ENCODE measurements around the gene ZFPL1.
"Not testable (repeated sequence)": the region's sequence is repeated elsewhere in the genome, so short reads cannot be mapped to it uniquely, and the experiment has no call there.

ZFPL1 gene

GRCh38 chr11:65115361-65116082 lies 31.5 kb downstream of the ZFPL1 start:
- DNase-seq, result no peak

- DNase-seq, result peak; percentile 71
Measured at GRCh38 chr11:65116370-65117205, 32.6 kb downstream of the ZFPL1 start.

- peak; percentile 100 for DNase-seq
Measured at GRCh38 chr11:65117206-65118096, 33.4 kb downstream of the ZFPL1 start, which contains the start of gene ZNHIT2. Gene ZNHIT2, minus strand, starts transcription at chr11:65117701. Its CDS starts 48 bp downstream, at chr11:65117653.

GRCh38 chr11:65118097-65118837 lies 34.2 kb downstream of the ZFPL1 start:
- no peak for DNase-seq

GRCh38 chr11:65118891-65119669 lies 35.1 kb downstream of the ZFPL1 start:
- DNase-seq, result not testable (repeated sequence)

- DNase-seq, result no peak
Measured at GRCh38 chr11:65119670-65119995, 35.6 kb downstream of the ZFPL1 start.

- DNase-seq, result no peak
Measured at GRCh38 chr11:65120831-65121230, 36.8 kb downstream of the ZFPL1 start.

- peak; percentile 35 for DNase-seq
Measured at GRCh38 chr11:65121447-65121864, 37.4 kb downstream of the ZFPL1 start.

- DNase-seq, result peak; percentile 99
Measured at GRCh38 chr11:65121865-65122696, 38.1 kb downstream of the ZFPL1 start, which contains the start of the genes FAU and MRPL49. Gene FAU, minus strand, starts transcription at chr11:65122134. Its CDS starts 321 bp downstream, at chr11:65121813. Gene MRPL49, plus strand, starts transcription at chr11:65122321. Its CDS starts 26 bp downstream, at chr11:65122347.

GRCh38 chr11:65124480-65125196 lies 40.6 kb downstream of the ZFPL1 start:
- no peak for DNase-seq

- DNase-seq, result no peak
Measured at GRCh38 chr11:65125197-65126056, 41.4 kb downstream of the ZFPL1 start.

- DNase-seq, result no peak
Measured at GRCh38 chr11:65126624-65127274, 42.7 kb downstream of the ZFPL1 start.

GRCh38 chr11:65127473-65128181 lies 43.6 kb downstream of the ZFPL1 start:
- DNase-seq, result no peak

- DNase-seq, result no peak
Measured at GRCh38 chr11:65128182-65129145, 44.4 kb downstream of the ZFPL1 start.

GRCh38 chr11:65129649-65130441 lies 45.8 kb downstream of the ZFPL1 start:
- DNase-seq, result no peak
